ENCODE measurements around the gene ORMDL2. TPM values are rescaled to one million over a fixed set of nuclear protein-coding genes. Genes with fewer than 3 reads are reported as not detected.

Gene ORMDL2
- total RNA-seq, 1 donor from 2014 or later = 26.0 TPM

DNA sequence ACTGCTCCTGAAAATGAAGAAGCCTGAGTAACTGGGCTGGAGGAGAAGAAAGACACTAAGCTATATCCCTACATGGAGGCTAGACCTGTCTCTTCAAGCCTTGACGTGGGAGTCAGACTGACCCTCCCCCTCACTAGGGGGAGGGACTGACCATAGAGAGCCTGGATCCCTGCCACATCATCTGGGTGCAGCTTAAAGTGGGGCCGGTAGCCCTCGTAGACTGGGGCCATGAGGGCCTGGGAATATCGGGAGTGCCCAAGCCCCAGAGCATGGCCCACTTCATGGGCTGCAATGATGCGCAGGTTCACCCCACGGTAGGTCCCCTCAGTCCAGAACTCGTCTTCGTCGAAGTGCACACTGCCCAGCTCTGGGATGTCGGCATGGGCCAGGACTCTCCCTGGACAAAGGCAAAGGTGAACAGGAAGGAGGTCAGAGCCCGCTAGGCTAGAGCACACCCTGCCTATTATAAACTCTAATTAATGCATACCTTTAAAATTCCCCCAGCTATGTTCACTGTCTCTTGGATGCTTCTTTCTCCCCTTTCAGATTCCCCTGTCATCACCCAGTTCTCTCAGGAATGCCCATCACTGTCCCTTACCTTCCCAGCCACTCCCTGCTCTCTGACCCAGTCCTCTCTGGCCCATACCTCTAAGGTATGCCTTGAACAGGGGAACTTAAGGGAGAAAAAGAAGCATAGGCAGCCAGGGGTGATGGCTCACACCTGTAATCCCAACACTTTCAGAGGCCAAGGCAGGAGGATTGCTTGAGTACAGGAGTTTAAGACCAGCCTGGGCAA lies 21.7 kb downstream of the ORMDL2 start:
- H3K27ac Mint-ChIP-seq (ENCODE audit: unreplicated experiment) = no peak overlapping the region
- peaks cover 23% of the 10 kb centered on the region for H3K4me1 Mint-ChIP-seq (ENCODE audit: unreplicated experiment)
- no peak overlapping the region for H3K4me3 Mint-ChIP-seq (ENCODE audit: unreplicated experiment)
- no peak for DNase-seq (ENCODE audit: extremely low spot score, unreplicated experiment)
- TF ChIP-seq CTCF (IDR thresholded peaks at IDR 0.05) = no peak
- H3K27me3 Mint-ChIP-seq (ENCODE audit: unreplicated experiment) = no peaks in the 10 kb centered on the region
- no peaks in the 10 kb centered on the region for H3K9me3 Mint-ChIP-seq (ENCODE audit: unreplicated experiment)
- H3K36me3 Mint-ChIP-seq (ENCODE audit: unreplicated experiment) = peaks cover 3% of the 10 kb centered on the region

GRCh38 chr12:55840581-55841351 lies 22.9 kb downstream of the ORMDL2 start:
- no peak for DNase-seq (ENCODE audit: extremely low spot score, unreplicated experiment)
- Mint-ChIP-seq H3K4me3 (ENCODE audit: unreplicated experiment) (no peak overlapping the region), H3K4me1 (ENCODE audit: unreplicated experiment) (peaks cover 30% of the 10 kb centered on the region), H3K36me3 (ENCODE audit: unreplicated experiment) (peaks cover 3% of the 10 kb centered on the region), H3K9me3 (ENCODE audit: unreplicated experiment) (no peaks in the 10 kb centered on the region), H3K27me3 (ENCODE audit: unreplicated experiment) (no peaks in the 10 kb centered on the region), H3K27ac (ENCODE audit: unreplicated experiment) (no peak overlapping the region)
- TF ChIP-seq CTCF (IDR thresholded peaks at IDR 0.05) = no peak

- no peak for TF ChIP-seq CTCF (IDR thresholded peaks at IDR 0.05)
- no peaks in the 10 kb centered on the region for H3K27me3 Mint-ChIP-seq (ENCODE audit: unreplicated experiment)
- H3K27ac Mint-ChIP-seq (ENCODE audit: unreplicated experiment) = peak within 1 kb of the TSS; percentile 83
- no peaks in the 10 kb centered on the region for H3K9me3 Mint-ChIP-seq (ENCODE audit: unreplicated experiment)
- DNase-seq (ENCODE audit: extremely low spot score, unreplicated experiment) = no peak
- H3K36me3 Mint-ChIP-seq (ENCODE audit: unreplicated experiment) = no peaks in the 10 kb centered on the region
- H3K4me3 Mint-ChIP-seq (ENCODE audit: unreplicated experiment) = peak within 1 kb of the TSS; percentile 71
- H3K4me1 Mint-ChIP-seq (ENCODE audit: unreplicated experiment) = peaks cover 48% of the 10 kb centered on the region
These were observed 25.0 kb downstream of the ORMDL2 start, which contains the start of gene MMP19 for GRCh38 chr12:55842681-55843429. Gene MMP19 (minus strand): TSS chr12:55842936. CDS start chr12:55842830, 106 bp downstream.

DNA sequence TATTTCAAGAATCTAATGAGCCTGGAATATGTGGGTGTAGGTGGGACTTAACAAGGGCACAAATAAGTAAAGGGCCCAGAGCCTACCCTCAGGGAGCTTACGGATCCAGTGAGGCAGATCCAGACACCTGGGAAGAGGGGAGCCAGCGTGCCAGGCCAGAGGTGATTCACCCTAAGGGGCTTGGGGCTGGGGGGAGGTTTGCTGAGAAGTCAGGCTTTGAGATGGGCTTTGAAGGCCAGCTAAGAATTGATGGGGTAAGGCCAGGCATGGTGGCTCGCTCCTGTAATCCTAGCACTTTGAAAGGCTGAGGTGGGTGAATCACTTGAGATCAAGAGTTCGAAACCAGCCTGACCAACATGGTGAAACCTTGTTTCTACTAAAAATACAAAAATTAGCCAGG lies 25.6 kb downstream of the ORMDL2 start:
- Mint-ChIP-seq H3K4me1 (ENCODE audit: unreplicated experiment) (peaks cover 51% of the 10 kb centered on the region), H3K9me3 (ENCODE audit: unreplicated experiment) (no peaks in the 10 kb centered on the region), H3K27me3 (ENCODE audit: unreplicated experiment) (no peaks in the 10 kb centered on the region), H3K36me3 (ENCODE audit: unreplicated experiment) (no peaks in the 10 kb centered on the region), H3K4me3 (ENCODE audit: unreplicated experiment) (no peak overlapping the region), H3K27ac (ENCODE audit: unreplicated experiment) (peak overlapping the region; percentile 83)
- DNase-seq (ENCODE audit: extremely low spot score, unreplicated experiment) = no peak
- no peak for TF ChIP-seq CTCF (IDR thresholded peaks at IDR 0.05)
